ENCODE results near the gene TMEM54.

- no peak for TF ChIP-seq CTCF (IDR thresholded peaks at IDR 0.05)
- no peak for TF ChIP-seq POLR2A (IDR thresholded peaks at IDR 0.05)
These were observed 28.2 kb upstream of the TMEM54 start for GRCh38 chr1:32929366-32929765.
